H9 (cell line): ENCODE data around the gene KIF26B. TPM values are rescaled to one million over a fixed set of nuclear protein-coding genes. Genes with fewer than 3 reads are reported as not detected.

ENCODE experiments used
- DNase-seq: peaks from one replicate; pipeline ENCODE4 v3.0.0-alpha.2; 2017
- H2AFZ ChIP-seq: one replicate; pipeline ENCODE4 v1.6.1; 2013; ENCODE audit warnings: mild to moderate bottlenecking, low read length, control low read depth, moderate library complexity
- H2AK5ac ChIP-seq: 2 replicates; pipeline ENCODE4 v1.6.1; 2013; ENCODE audit warnings: low read length, control low read depth, mixed read lengths; ENCODE audit not compliant: insufficient read length
- H2BK120ac ChIP-seq: one replicate; pipeline ENCODE4 v1.6.1; 2013; ENCODE audit warnings: low read depth, mild to moderate bottlenecking, low read length, control low read depth, inconsistent platforms; ENCODE audit not compliant: poor library complexity, severe bottlenecking
- H2BK12ac ChIP-seq: 2 replicates; pipeline ENCODE4 v1.6.1; 2013; ENCODE audit warnings: low read length, control low read depth, mixed read lengths, low read depth; ENCODE audit not compliant: insufficient read length
- H2BK15ac ChIP-seq: 2 replicates; pipeline ENCODE4 v1.6.1; 2013; ENCODE audit warnings: low read depth, low read length, control low read depth
- H2BK20ac ChIP-seq: one replicate; pipeline ENCODE4 v1.6.1; 2013; ENCODE audit warnings: low read depth, mild to moderate bottlenecking, low read length, control low read depth, inconsistent platforms; ENCODE audit not compliant: poor library complexity, severe bottlenecking
- H2BK5ac ChIP-seq: 2 replicates; pipeline ENCODE4 v1.6.1; 2013; ENCODE audit warnings: low read length, control low read depth, mixed read lengths; ENCODE audit not compliant: insufficient read length
- H3K14ac ChIP-seq: 2 replicates; pipeline ENCODE4 v1.6.1; 2013; ENCODE audit warnings: low read length, control low read depth; ENCODE audit not compliant: insufficient read depth
- H3K18ac ChIP-seq: 2 replicates; pipeline ENCODE4 v1.6.1; 2013; ENCODE audit warnings: low read depth, mild to moderate bottlenecking, mixed read lengths, low read length, control low read depth; ENCODE audit not compliant: insufficient read length
- H3K23ac ChIP-seq: 2 replicates; pipeline ENCODE4 v1.6.1; 2013; ENCODE audit warnings: low read length, control low read depth, mixed read lengths, low read depth; ENCODE audit not compliant: insufficient read length
- H3K23me2 ChIP-seq: 2 replicates; pipeline ENCODE4 v1.6.1; 2013; ENCODE audit warnings: low read depth, mild to moderate bottlenecking, mixed read lengths, low read length, control low read depth; ENCODE audit not compliant: insufficient read length, poor library complexity, severe bottlenecking
- H3K27ac ChIP-seq: 2 replicates; pipeline ENCODE4 v1.5.1; 2013; ENCODE audit warnings: low read length, control low read depth, mixed read lengths, low read depth; ENCODE audit not compliant: insufficient read length
- H3K27me3 ChIP-seq: 2 replicates; pipeline ENCODE4 v1.6.1; 2013; ENCODE audit warnings: low read length, control low read depth, inconsistent platforms; ENCODE audit not compliant: insufficient read depth
- H3K4ac ChIP-seq: 2 replicates; pipeline ENCODE4 v1.6.1; 2013; ENCODE audit warnings: low read depth, mild to moderate bottlenecking, control low read depth, inconsistent platforms, low read length, moderate library complexity
- H3K4me1 ChIP-seq: 2 replicates; pipeline ENCODE4 v1.6.1; 2013; ENCODE audit warnings: low read length, control low read depth, inconsistent platforms; ENCODE audit not compliant: insufficient read depth
- H3K4me2 ChIP-seq: 2 replicates; pipeline ENCODE4 v1.6.1; 2013; ENCODE audit warnings: low read length, control low read depth, mixed read lengths; ENCODE audit not compliant: insufficient read length, insufficient read depth
- H3K56ac ChIP-seq: 2 replicates; pipeline ENCODE4 v1.6.1; 2013; ENCODE audit warnings: low read depth, mild to moderate bottlenecking, mixed read lengths, low read length, control low read depth; ENCODE audit not compliant: insufficient read length
- H3K79me1 ChIP-seq: 2 replicates; pipeline ENCODE4 v1.6.1; 2013; ENCODE audit warnings: low read depth, mild to moderate bottlenecking, moderate library complexity, low read length, control low read depth, inconsistent platforms; ENCODE audit not compliant: insufficient read depth, poor library complexity, severe bottlenecking
- H3K79me2 ChIP-seq: 2 replicates; pipeline ENCODE4 v1.6.1; 2013; ENCODE audit warnings: low read length, control low read depth, inconsistent platforms; ENCODE audit not compliant: insufficient read depth
- H3K9ac ChIP-seq: 2 replicates; pipeline ENCODE4 v1.6.1; 2013; ENCODE audit warnings: low read length, control low read depth, mixed read lengths; ENCODE audit not compliant: insufficient read length; ENCODE audit errors: extremely low read depth
- H3K9me3 ChIP-seq: one replicate; pipeline ENCODE4 v1.6.1; 2013; ENCODE audit warnings: low read depth, low read length, inconsistent platforms; ENCODE audit not compliant: control insufficient read depth
- H3T11ph ChIP-seq: one replicate; pipeline ENCODE4 v1.6.1; 2013; ENCODE audit warnings: mild to moderate bottlenecking, low read length, control low read depth, inconsistent platforms
- H4K20me1 ChIP-seq: one replicate; pipeline ENCODE4 v1.6.1; 2013; ENCODE audit not compliant: control insufficient read depth, insufficient read length, insufficient read depth
- H4K5ac ChIP-seq: 2 replicates; pipeline ENCODE4 v1.6.1; 2013; ENCODE audit warnings: low read depth, mild to moderate bottlenecking, mixed read lengths, low read length, control low read depth; ENCODE audit not compliant: insufficient read length
- H4K8ac ChIP-seq: replicated peaks from 2 replicates; pipeline ENCODE4 v1.6.1; 2013; ENCODE audit warnings: low read length, control low read depth, mixed read lengths, low read depth; ENCODE audit not compliant: insufficient read length
- H4K91ac ChIP-seq: 2 replicates; pipeline ENCODE4 v1.6.1; 2013; ENCODE audit warnings: low read depth, mild to moderate bottlenecking, moderate library complexity, mixed read lengths, low read length, control low read depth; ENCODE audit not compliant: insufficient read length
- H3K27ac Mint-ChIP-seq, 3 experiments: 2 replicates in 2 of 3; 3 replicates in 1 of 3; pipeline ENCODE4 v1.8.0; 2020 to 2021; ENCODE audit warnings: mixed read lengths in 3 of 3, mild to moderate bottlenecking in 1 of 3, moderate library complexity in 1 of 3
- H3K27me3 Mint-ChIP-seq: 2 replicates; pipeline ENCODE4 v1.8.0; 2021; ENCODE audit warnings: low read depth, mild to moderate bottlenecking, moderate library complexity, mixed read lengths
- H3K36me3 Mint-ChIP-seq, 3 experiments: 2 replicates in 2 of 3; 3 replicates in 1 of 3; pipeline ENCODE4 v1.8.0; 2020 to 2021; ENCODE audit warnings: low read depth in 3 of 3, mixed read lengths in 3 of 3; ENCODE audit not compliant: insufficient read depth in 1 of 3
- H3K4me1 Mint-ChIP-seq, 2 experiments: 2 replicates each; pipeline ENCODE4 v1.8.0; 2020; ENCODE audit warnings: mixed read lengths in 2 of 2
- H3K4me3 Mint-ChIP-seq, 2 experiments: 2 replicates in 1 of 2; 3 replicates in 1 of 2; pipeline ENCODE4 v1.8.0; 2020 to 2021; ENCODE audit warnings: mild to moderate bottlenecking in 2 of 2, mixed read lengths in 2 of 2, moderate library complexity in 1 of 2
- H3K9me3 Mint-ChIP-seq, 2 experiments: 2 replicates in 1 of 2; 3 replicates in 1 of 2; pipeline ENCODE4 v1.8.0; 2020; ENCODE audit warnings: mild to moderate bottlenecking in 2 of 2, mixed read lengths in 2 of 2, moderate library complexity in 1 of 2
- WGBS: extraction: QIAGEN DNeasy Blood & Tissue Kit; methylation state at CpG from one replicate; pipeline ENCODE4 v1.1.7; 2013; ENCODE audit warnings: missing lambda C conversion rate, low lambda C conversion rate, mixed read lengths; ENCODE audit not compliant: insufficient read length; ENCODE audit errors: extremely low coverage; 5-methylcytosine and 5-hydroxymethylcytosine counted together
- total RNA-seq: library from RNA; stranded (reverse); gene quantifications from 2 replicates; pipeline ENCODE4 v1.2.1, GENCODE V29; 2021
- TF ChIP-seq, protein P1 (sequence below): fragments of 200-600 bp; sonication (generic); conservative IDR thresholded peaks from 3 replicates; pipeline ENCODE4 v1.8.0; 2021; ENCODE audit warnings: antibody characterized with exemption, mild to moderate bottlenecking

Gene KIF26B
- total RNA-seq, 1 experiment from 2014 or later, result 0.13 TPM

DNA sequence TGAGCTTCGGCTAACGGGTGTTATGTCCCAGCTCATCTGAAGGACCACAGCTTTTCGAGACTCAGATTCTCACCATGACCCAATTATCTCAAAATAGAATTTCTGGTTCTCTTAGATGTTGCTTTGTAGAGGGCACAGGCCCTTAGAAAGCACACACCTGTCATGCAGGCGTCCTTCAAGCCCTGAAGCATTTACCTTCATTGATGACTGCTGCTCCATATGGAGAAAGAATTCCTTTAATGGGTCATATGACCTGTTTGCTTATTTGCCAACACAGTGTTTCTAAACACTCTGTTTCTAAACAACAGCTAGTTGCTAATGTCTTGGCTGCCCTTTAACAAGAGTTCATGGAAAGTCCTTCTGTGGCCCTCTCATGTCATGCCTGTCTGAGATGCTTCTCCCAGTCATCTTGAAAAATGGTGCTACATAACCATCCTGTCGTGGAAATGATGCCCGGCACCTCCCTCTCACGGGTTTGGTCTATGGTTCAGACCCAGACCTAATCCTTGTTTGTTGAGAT lies 495.7 kb downstream of the KIF26B start:
- Histone ChIP-seq H3K9ac (no peak overlapping the region), H3K23ac (no peak overlapping the region), H3K4me2 (no peak overlapping the region), H3K27ac (no peak overlapping the region), H3K79me2 (no peaks in the 10 kb centered on the region), H3K9me3 (no peaks in the 10 kb centered on the region), H4K91ac (no peak overlapping the region), H2AK5ac (no peak overlapping the region), H3K23me2 (no peaks in the 10 kb centered on the region), H3K56ac (no peak overlapping the region), H3K79me1 (no peaks in the 10 kb centered on the region), H2BK12ac (no peak overlapping the region), H2AFZ (no peak overlapping the region), H3K4me1 (no peaks in the 10 kb centered on the region), H4K5ac (no peak overlapping the region), H2BK120ac (no peak overlapping the region), H4K20me1 (no peaks in the 10 kb centered on the region), H2BK15ac (no peak overlapping the region), H3K4ac (no peak overlapping the region), H2BK5ac (no peak overlapping the region), H3K27me3 (no peaks in the 10 kb centered on the region), H3K14ac (no peak overlapping the region), H3T11ph (no peak overlapping the region), H3K18ac (no peak overlapping the region), H4K8ac (no peak overlapping the region), H2BK20ac (no peak overlapping the region)
- Mint-ChIP-seq H3K27ac (peak overlapping the region in 1 of 3 experiments; percentile 66; a peak in 1 of 7 replicates), H3K4me1 (peaks cover 19 to 22% of the 10 kb centered on the region in 2 experiments), H3K4me3 (no peak overlapping the region), H3K9me3 (peaks cover 6 to 15% of the 10 kb centered on the region in 2 experiments), H3K36me3 (peaks cover 3 to 7% (median 5%) of the 10 kb centered on the region in 3 experiments; a peak in 5 of 7 replicates), H3K27me3 (peaks cover 34% of the 10 kb centered on the region)
- TF ChIP-seq, protein P1, sequence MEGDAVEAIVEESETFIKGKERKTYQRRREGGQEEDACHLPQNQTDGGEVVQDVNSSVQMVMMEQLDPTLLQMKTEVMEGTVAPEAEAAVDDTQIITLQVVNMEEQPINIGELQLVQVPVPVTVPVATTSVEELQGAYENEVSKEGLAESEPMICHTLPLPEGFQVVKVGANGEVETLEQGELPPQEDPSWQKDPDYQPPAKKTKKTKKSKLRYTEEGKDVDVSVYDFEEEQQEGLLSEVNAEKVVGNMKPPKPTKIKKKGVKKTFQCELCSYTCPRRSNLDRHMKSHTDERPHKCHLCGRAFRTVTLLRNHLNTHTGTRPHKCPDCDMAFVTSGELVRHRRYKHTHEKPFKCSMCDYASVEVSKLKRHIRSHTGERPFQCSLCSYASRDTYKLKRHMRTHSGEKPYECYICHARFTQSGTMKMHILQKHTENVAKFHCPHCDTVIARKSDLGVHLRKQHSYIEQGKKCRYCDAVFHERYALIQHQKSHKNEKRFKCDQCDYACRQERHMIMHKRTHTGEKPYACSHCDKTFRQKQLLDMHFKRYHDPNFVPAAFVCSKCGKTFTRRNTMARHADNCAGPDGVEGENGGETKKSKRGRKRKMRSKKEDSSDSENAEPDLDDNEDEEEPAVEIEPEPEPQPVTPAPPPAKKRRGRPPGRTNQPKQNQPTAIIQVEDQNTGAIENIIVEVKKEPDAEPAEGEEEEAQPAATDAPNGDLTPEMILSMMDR, result no peak
- no peak for DNase-seq
- no CpG with 5 or more reads among the region's 7 CpGs for WGBS
